ENCODE data around the gene SYNPO2.
"Not testable (repeated sequence)": the region's sequence is repeated elsewhere in the genome, so short reads cannot be mapped to it uniquely, and the experiment has no call there.

SYNPO2 gene

DNA sequence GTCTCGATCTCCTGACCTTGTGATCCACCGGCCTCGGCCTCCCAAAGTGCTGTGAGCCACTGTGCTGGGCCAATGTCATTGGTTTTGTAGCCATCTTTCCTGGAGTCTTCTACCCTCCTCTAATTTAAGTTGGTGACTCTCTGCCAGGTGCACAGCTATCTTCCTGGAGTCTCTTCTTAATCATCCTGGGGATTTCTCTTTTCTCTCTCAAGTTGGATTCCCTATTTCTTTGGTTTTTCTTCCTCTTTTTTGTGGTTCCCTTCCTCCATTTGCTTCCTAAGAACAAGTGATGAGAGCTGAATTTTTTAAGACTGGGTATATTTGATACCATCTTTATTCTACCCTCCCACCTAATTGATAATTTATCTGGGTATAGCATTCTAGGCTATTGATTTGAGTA lies 113.8 kb downstream of the SYNPO2 start:
- DNase-seq (ENCODE audit: low read depth, low spot score): no peak

DNA sequence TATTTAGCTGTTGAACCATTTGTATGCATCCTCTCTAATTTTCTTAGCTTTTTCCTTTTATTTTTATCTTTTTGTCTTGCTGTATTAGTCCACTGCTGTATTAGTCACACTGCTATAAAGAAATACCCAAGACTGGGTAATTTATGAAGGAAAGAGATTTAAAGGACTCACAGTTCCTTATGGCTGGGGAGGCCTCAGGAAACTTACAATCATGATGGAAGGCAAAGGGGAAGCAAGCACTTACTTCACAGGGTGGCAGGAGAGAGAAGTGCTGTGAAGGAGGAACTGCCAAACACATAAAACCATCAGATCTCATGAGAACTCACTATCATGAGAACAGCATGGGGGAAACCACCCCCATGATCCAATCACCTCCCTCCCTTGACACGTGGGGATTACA lies 114.3 kb downstream of the SYNPO2 start:
- not testable (repeated sequence) for DNase-seq (ENCODE audit: low read depth, low spot score)

DNA sequence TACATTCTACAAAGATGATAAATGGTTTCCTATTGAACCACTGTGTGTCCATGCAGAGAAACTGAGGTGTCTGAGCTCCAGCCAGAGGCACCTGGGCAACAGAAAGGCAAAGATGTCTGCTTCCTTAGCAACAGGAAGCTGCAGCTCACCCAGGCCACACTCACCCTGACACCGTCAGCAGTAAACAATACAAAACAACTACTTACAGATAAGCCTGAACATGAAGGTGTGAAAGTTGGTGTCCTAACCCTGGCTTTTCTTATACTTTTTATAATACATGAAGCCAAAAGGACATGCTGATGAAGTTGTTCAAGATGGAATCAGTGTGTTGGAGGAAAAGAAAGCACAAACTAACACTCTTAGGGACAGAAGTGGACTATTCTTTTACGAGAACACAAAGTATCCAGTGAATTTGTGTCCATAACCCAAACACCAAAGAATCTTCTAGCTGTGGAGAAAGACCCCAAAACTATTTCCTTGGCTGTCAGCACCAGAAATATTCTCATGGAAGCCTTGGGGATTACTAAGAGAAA lies 117.3 kb downstream of the SYNPO2 start:
- DNase-seq (ENCODE audit: low read depth, low spot score): no peak

DNA sequence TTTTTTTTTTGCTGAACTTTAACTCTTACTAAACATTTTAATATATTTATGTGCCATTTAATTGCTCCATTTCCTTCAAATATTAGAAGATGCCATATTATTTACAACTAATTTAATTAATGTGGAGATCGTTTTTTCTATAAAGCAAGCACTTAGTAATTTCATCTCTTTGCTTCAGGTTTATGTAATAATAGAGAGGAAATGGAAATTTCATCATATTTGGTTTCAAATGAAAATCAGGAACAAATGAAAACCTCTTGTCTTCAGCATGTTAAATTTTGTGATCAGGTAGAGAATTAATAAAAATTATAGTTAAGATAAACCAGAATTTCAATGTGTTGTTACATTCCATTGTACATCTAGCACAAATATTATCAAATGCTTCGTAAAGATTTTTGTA lies 120.1 kb downstream of the SYNPO2 start:
- no peak for DNase-seq (ENCODE audit: low read depth, low spot score)

DNA sequence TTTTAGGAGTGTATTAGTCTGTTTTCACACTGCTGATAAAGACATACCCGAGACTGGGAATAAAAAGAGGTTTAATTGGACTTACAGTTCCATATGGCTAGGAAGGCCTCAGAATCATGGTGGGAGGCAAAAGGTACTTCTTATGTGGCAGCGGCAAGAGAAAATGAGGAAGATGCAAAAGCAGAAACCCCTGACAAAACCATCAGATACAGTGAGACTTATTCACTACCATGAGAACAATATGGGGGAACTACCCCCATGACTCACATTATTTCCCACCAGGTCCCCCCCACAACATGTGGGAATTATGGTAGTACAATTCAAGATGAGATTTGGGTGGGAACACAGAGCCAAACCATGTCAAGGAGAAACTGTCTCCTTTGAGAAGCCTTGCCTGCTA lies 121.6 kb downstream of the SYNPO2 start:
- not testable (repeated sequence) for DNase-seq (ENCODE audit: low read depth, low spot score)

DNA sequence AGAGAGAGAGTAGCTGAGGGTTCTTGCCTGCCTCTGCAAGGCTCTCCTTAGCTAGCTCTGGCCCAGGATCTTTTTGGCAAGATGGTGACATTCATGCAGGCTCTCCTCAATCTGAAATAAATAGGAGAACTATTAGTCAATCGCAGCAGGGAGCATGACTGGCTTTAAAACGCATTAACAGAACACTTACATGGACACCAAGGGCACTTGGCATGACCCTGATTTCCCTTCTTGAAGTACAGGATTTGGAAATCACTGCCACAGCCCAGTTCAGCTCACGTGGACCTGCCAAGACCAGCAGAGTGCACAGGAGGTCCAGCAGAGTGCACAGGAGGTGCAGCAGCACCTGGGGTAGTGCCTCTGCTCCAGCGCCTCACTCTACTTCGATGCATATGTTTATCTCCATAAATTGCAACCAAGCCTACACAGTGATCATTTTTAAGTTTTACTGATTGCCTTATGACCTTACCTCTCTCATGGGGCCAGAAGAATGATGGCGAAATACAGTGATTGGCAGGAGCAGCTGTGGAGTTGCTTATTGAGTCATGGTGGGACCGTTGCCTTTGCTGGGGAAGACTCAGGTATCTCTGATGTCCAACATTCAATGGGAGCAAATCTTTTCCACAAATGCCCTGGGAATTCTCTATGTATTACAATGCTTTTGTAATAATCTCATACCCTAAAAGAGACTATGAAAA lies 122.4 kb downstream of the SYNPO2 start:
- DNase-seq (ENCODE audit: low read depth, low spot score): no peak

DNA sequence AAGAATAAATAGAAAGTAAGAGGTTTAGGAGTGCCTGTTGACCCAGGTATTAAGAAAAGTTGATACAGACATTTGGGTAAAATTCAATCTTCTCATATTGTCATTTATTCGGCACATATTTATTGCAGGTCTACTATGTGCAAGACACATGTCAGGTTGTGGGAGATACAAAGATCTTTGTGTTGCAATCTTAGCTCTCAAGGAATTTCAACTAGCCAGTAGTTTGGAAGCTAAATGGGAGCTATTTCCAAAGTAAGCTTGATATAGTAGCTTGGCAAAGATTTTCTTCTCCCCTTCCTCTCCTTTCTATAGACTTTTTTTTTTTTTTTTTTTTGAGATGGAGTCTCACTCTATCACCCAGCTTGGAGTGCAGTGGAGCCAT lies 122.9 kb downstream of the SYNPO2 start:
- DNase-seq (ENCODE audit: low read depth, low spot score): no peak

DNA sequence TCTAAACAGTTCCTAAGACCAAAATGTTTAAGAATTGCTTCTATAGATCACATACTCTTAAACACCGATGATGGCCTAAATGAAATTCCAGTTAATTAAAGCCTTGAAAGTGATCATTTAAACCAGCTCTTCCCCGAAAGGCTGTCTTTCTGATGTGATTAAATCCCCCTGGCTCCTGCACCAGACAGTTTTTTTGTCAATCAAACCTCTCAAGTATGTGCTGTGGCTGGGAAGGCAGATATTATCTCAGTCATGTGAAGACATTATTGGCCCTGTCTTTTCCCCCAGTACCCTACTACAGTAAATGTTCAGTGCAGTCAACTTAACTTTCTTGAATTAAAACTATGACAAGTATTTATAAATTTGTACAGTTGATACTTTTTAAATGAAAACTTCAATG lies 126.0 kb downstream of the SYNPO2 start:
- no peak for DNase-seq (ENCODE audit: low read depth, low spot score)

DNA sequence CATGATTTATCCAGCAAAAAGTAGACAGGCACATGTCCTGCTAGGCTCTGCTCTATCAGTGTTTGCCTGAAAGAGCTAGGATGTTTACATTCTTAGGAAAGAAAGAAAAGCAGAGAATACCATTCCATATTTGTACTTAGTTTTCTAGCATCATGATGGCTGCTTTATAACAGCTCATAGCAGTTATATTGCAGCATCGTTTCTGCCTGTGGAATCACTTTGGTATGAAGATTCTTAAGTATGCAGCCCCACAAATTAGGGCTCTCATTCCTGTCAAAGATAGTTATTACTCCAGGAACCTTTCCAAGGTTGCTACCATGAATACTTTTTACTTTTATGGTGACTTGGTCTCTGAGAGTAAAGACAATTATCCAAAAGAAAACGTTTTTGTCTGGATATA lies 128.0 kb downstream of the SYNPO2 start:
- DNase-seq (ENCODE audit: low read depth, low spot score): no peak

DNA sequence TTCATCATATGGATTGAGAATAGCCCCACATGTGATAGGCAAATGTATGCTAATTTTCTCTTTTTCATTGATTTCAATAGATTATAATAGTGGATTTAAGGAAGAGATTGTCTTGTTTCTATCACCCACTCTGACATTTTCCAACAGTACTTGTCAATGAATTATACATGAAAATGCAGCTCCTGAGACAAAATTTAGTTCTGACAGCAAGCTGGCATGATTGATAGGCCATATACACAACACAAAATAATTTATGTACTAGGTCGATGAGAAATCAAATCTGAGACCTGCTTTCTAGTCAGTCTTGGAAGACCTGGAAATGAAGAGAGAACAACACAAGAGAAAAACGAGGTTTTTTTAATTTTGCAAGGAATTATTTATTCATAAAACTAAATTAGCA lies 129.0 kb downstream of the SYNPO2 start:
- DNase-seq (ENCODE audit: low read depth, low spot score): no peak

DNA sequence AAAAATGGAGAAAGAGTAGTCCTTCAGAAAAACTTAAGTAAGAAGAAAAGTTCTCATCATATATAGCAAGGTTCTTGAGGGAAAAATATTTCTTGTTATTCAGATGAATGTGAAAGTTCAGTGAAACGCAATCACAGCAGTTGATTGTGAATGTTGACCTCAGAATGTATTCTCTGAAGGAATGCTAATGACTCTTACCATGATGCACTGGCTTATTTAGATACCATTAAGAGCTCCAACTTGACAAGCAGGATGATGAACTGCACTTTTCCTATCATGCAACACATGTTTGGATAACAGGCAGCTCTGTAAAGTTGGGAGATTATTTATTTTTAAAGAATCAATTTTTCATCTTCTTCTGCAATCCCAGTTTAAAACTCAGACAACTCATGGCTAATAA lies 131.5 kb downstream of the SYNPO2 start:
- no peak for DNase-seq (ENCODE audit: low read depth, low spot score)

DNA sequence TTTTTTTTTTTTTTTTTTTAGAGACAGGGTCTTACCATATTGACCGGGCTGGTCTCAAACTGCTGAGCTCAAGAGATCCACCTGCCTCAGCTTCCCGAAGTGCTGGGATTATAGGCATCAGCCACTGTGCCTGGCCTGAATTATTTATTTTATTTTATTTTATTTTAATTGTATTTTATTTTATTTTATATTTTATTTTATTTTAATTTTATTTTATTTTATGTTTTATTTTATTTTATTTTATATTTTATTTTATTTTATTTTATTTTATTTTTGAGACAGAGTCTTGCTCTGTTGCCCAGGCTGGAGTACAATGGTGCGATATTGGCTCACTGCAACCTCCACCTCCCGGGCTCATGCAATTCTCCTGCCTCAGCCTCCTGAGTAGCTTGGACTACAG lies 133.9 kb downstream of the SYNPO2 start:
- not testable (repeated sequence) for DNase-seq (ENCODE audit: low read depth, low spot score)

DNA sequence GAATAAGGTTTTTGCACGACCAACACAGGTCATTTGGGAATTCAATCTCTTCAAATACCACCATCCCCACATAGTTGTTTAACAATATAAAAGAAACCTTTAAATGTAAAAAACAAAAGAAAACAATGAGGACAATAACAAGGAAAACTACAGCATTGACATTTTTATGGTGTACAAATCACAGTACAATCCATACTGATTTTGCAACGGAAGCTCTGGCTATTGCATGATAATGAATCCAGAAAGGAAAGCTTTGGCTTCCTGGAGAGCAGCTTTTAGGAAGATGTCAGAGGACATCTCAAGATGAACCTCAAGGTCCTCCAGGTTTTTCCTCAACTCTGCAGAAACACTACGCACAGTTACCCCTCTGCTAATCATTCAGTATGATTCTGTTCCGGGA lies 135.4 kb downstream of the SYNPO2 start:
- DNase-seq (ENCODE audit: low read depth, low spot score): no peak

DNA sequence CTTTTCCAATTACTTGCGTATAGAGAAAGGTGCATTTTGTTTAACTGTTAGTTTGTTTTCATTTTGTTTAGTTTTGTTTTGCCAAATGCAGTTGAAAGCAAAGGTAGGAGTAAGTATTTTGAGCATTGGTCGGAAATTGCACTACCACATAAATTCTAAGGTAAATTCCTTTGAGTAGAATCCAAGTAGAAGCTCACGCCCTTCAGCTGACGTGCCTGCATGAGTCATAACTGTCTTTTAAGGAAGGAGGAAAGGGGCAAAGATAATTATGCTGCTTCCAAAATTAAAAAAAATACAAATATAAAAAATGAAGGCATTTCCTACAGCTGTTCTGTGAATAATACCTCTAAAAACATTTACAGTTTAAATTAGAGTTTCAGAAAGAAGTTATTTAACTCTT lies 136.8 kb downstream of the SYNPO2 start:
- no peak for DNase-seq (ENCODE audit: low read depth, low spot score)

DNA sequence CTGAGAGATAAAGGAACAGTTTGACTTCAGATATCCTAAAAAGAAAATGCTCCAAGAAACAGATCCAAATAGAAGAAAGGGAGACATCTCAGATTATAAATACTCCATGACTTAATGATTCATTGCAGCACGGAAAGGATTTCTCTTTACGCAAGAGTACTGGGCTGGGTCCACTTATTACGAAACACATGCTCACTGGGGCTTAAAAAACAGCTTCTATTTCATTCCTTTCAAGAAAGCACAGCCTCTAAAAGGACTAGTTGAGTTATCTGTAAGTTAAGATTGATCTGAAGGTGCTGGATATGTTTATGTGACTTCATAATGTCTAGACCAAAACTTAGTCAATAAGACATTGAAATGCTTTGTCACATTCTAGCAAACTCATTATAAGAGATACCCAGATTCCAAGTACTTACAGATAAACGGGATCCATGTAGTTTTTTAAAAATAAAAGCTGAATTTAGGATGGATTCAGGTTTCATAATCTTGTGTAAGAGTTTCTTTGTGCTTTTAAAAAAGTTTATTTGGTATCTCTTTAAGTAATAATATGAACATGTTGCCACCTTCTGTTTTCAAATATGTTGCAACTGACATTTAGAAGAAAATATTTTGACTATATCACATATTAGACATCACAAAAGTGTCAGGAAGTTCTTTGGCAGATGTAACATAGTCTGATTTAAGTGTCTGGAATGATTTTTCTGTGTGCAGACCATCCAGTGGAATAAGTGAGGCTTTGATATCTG lies 137.4 kb downstream of the SYNPO2 start:
- no peak for DNase-seq (ENCODE audit: low read depth, low spot score)

DNA sequence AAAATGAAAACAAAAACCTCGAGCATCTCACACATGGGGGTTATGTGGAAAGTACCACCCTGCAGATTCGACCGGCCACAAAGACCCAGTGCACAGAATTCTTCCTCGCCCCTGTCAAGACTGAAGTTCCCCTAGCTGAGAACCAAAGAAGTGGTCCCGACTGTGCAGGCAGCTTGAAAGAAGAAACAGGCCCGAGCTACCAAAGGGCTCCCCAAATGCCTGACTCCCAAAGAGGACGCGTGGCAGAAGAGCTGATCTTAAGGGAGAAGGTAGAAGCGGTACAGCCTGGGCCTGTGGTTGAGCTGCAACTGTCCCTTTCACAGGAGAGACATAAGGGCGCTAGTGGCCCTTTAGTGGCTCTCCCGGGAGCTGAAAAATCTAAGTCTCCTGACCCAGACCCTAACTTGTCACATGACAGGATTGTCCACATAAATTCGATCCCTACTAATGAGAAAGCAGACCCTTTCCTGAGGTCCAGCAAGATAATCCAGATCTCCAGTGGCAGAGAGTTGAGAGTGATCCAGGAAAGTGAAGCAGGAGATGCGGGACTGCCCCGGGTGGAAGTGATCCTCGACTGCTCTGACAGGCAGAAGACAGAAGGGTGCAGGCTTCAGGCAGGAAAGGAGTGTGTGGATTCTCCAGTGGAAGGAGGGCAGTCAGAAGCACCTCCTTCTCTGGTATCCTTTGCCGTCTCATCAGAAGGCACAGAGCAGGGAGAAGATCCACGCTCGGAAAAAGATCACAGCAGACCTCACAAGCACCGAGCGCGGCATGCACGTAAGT lies 138.2 kb downstream of the SYNPO2 start:
- DNase-seq (ENCODE audit: low read depth, low spot score): no peak

DNA sequence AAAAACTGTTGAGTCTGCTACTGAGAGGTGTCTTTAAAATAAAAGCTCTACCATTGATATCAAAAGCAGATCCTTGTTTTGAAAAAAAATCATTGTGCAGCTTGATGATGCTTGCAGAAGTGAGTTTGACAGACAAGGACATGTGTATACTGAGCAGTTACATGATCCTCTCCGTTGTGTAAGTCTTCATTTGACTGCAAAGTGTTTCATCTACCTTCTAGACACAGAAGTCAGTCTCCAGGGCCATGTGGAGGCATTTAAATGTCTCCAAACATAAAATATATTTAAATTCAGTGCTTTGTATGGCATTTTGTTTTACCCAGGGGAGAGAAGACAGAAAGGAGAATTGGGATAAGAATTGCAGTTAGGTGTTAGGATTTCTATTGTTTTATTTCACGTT lies 139.2 kb downstream of the SYNPO2 start:
- no peak for DNase-seq (ENCODE audit: low read depth, low spot score)

DNA sequence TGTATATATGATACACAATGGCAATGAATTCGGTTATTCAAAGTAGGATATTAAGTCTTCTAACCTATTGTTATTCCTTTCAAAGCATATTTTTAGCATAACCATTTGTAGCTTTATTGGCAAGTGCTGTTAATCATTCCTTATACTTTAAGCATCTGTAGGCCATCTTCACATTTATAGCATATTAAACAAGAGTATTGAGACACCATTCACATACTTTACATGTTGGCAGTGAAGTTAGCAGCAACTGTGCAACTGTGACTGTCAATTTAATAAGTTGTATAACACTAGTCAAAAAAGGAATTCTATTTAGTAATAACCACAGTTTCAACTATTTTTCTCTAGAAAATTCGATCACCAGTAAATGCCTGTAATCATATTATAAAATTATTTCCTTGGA lies 139.6 kb downstream of the SYNPO2 start:
- no peak for DNase-seq (ENCODE audit: low read depth, low spot score)

DNA sequence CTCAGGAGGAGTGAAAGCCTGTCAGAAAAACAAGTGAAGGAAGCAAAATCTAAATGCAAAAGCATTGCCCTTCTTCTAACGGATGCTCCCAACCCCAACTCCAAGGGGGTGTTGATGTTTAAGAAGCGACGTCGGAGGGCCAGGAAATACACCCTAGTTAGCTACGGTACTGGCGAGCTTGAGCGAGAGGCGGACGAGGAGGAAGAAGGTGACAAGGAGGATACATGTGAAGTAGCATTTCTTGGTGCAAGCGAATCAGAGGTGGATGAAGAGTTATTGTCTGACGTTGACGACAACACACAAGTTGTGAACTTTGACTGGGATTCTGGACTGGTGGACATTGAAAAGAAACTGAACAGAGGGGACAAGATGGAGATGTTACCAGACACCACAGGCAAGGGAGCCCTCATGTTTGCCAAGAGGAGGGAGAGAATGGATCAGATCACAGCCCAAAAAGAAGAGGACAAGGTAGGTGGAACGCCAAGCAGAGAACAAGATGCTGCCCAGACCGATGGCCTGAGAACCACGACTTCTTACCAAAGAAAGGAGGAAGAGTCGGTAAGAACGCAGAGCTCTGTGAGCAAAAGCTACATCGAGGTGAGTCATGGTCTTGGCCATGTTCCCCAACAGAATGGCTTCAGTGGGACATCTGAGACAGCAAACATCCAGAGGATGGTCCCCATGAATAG lies 141.3 kb downstream of the SYNPO2 start:
- no peak for DNase-seq (ENCODE audit: low read depth, low spot score)

DNA sequence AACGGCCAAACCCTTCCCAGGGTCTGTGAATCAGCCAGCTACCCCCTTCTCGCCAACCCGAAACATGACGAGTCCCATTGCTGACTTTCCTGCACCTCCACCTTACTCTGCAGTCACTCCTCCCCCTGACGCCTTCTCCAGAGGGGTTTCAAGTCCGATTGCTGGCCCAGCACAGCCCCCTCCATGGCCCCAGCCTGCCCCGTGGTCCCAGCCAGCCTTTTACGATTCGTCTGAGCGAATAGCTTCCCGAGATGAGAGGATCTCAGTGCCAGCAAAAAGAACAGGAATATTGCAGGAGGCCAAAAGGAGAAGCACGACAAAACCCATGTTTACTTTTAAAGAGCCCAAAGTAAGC lies 141.9 kb downstream of the SYNPO2 start:
- no peak for DNase-seq (ENCODE audit: low read depth, low spot score)

DNA sequence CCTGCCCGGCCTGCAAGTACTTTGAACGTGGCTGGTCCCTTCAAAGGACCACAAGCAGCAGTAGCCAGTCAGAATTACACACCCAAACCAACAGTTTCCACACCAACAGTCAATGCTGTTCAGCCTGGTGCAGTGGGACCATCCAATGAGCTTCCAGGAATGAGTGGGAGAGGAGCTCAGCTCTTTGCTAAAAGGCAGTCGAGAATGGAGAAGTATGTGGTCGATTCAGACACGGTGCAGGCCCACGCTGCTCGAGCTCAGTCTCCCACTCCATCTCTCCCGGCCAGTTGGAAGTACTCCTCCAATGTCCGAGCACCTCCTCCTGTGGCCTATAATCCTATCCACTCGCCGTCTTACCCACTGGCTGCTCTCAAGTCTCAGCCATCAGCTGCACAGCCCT lies 142.6 kb downstream of the SYNPO2 start:
- no peak for DNase-seq (ENCODE audit: low read depth, low spot score)

All from activated CD4-positive, CD25-positive, alpha-beta regulatory T cell treated with anti-CD3 and anti-CD28 coated beads, Interleukin-2, amount 50 U/mL, for 16 hours (primary cell).